D341Med (cell line): ENCODE measurements around the gene ADK.

Source experiments
- DNase-seq: peaks from one replicate; pipeline ENCODE4 v3.0.0; 2012; ENCODE audit warnings: low spot score

Gene ADK

GRCh38 chr10:74361678-74362077, 210.7 kb downstream of the ADK start:
- DNase-seq, result no peak

GRCh38 chr10:74363727-74364126, 212.7 kb downstream of the ADK start:
- no peak for DNase-seq

GRCh38 chr10:74365109-74365508, 214.1 kb downstream of the ADK start:
- no peak for DNase-seq

GRCh38 chr10:74371696-74372095, 220.7 kb downstream of the ADK start:
- DNase-seq, result no peak

GRCh38 chr10:74373059-74373458, 222.0 kb downstream of the ADK start:
- DNase-seq, result no peak

- DNase-seq, result no peak
Observed at GRCh38 chr10:74377476-74377875, 226.5 kb downstream of the ADK start.

GRCh38 chr10:74379474-74379873, 228.5 kb downstream of the ADK start:
- DNase-seq, result no peak

GRCh38 chr10:74380795-74381194, 229.8 kb downstream of the ADK start:
- DNase-seq, result no peak

GRCh38 chr10:74381291-74381853, 230.4 kb downstream of the ADK start:
- no peak for DNase-seq

GRCh38 chr10:74382663-74383062, 231.6 kb downstream of the ADK start:
- no peak for DNase-seq

GRCh38 chr10:74383642-74384041, 232.6 kb downstream of the ADK start:
- DNase-seq, result no peak

- no peak for DNase-seq
Observed at GRCh38 chr10:74384615-74385183, 233.7 kb downstream of the ADK start.

GRCh38 chr10:74388801-74389200, 237.8 kb downstream of the ADK start:
- DNase-seq, result no peak

GRCh38 chr10:74391786-74392185, 240.8 kb downstream of the ADK start:
- no peak for DNase-seq

GRCh38 chr10:74394416-74394969, 243.5 kb downstream of the ADK start:
- DNase-seq, result no peak

GRCh38 chr10:74400186-74400585, 249.2 kb downstream of the ADK start:
- no peak for DNase-seq

- no peak for DNase-seq
Observed at GRCh38 chr10:74406006-74406405, 255.0 kb downstream of the ADK start.

- DNase-seq, result no peak
Observed at GRCh38 chr10:74415146-74415839, 264.3 kb downstream of the ADK start.

- DNase-seq, result no peak
Observed at GRCh38 chr10:74417397-74417796, 266.4 kb downstream of the ADK start.

- DNase-seq, result peak; percentile 64
Observed at GRCh38 chr10:74418285-74418872, 267.4 kb downstream of the ADK start.

GRCh38 chr10:74419491-74419951, 268.5 kb downstream of the ADK start:
- DNase-seq, result no peak

GRCh38 chr10:74419958-74420375, 268.9 kb downstream of the ADK start:
- DNase-seq, result peak; percentile 20

GRCh38 chr10:74424565-74424964, 273.5 kb downstream of the ADK start:
- no peak for DNase-seq
